Tracheal epithelial cell (primary cell): ENCODE data around the gene SNRPN. TPM values are rescaled to one million over a fixed set of nuclear protein-coding genes. Genes with fewer than 3 reads are reported as not detected.

Experiments
- total RNA-seq: library from RNA; depleted of rRNA; stranded (reverse); fragments of >200 nt; gene quantifications from 2 replicates; pipeline ENCODE4 v1.2.1, GENCODE V29; 2014

The SNRPN gene
- 72.7 and 156 TPM in 2 replicates for total RNA-seq

DNA sequence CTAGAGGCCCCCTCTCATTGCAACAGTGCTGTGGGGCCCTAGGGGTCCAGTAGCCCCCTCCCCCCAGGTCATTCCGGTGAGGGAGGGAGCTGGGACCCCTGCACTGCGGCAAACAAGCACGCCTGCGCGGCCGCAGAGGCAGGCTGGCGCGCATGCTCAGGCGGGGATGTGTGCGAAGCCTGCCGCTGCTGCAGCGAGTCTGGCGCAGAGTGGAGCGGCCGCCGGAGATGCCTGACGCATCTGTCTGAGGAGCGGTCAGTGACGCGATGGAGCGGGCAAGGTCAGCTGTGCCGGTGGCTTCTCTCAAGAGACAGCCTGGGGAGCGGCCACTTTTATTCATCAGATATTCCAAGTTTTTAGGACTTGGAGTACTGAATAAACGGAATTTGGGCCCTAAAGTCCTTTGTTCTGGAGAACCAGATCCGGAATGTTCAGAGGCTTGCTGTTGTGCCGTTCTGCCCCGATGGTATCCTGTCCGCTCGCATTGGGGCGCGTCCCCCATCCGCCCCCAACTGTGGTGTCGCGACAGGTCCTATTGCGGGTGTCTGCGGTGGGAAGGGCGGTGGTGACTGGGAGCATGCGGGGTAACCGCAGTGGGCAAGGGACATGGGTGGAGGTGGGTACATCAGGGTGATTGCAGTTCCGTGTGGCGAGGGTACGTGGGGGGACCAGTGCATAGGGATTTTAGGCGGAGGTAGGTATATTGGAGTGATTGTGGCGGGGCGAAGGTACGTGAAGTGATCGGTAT, at the start of gene SNRPN, which contains the start of gene SNURF:
SNRPN (plus strand) TSS at position 205 of the 748 bp plus-strand sequence. CDS start 19,467 bp downstream, outside the sequence.
SNURF (plus strand) TSS at position 205 of the 748 bp plus-strand sequence; CDS start at position 267, 62 bp downstream.

Other genes starting within 250 kb of the SNRPN start
- gene SNURF, start within 50 bp of the SNRPN start, total RNA-seq, result 0.85 and 1.7 TPM in 2 replicates